Aorta (tissue), 5 donors: ENCODE data around the gene NHLRC4. TPM values are rescaled to one million over a fixed set of nuclear protein-coding genes. Genes with fewer than 3 reads are reported as not detected.
A peak's percentile ranks its signal among the peaks of the same experiment; 100 is the strongest.

Experiments
- ATAC-seq: fragments of 200-7000 bp; cut with Tn5 transposase; one replicate; pipeline ENCODE4 v1.9.1; 2022; ENCODE audit warnings: moderate library complexity; ENCODE audit not compliant: low FRiP score
- DNase-seq, 2 donors: peaks; one replicate each; pipeline ENCODE4 v3.0.0-alpha.2; 2020
- H3K27ac ChIP-seq, 2 donors: one replicate each; pipeline ENCODE4 v1.5.1; 2013; ENCODE audit warnings: low read length in 2 of 2, mild to moderate bottlenecking in 2 of 2, moderate library complexity in 2 of 2, control low read depth in 1 of 2, inconsistent platforms in 1 of 2, low read depth in 1 of 2
- H3K27me3 ChIP-seq, 2 donors: one replicate each; pipeline ENCODE4 v1.6.1; 2013; ENCODE audit warnings: control low read depth in 1 of 2, low read length in 1 of 2, mild to moderate bottlenecking in 1 of 2, moderate library complexity in 1 of 2; ENCODE audit not compliant: insufficient read depth in 2 of 2, control insufficient read depth in 1 of 2
- H3K36me3 ChIP-seq, 2 donors: one replicate each; pipeline ENCODE4 v1.6.1; 2013; ENCODE audit warnings: control low read depth in 1 of 2, low read length in 1 of 2, mild to moderate bottlenecking in 1 of 2; ENCODE audit not compliant: insufficient read depth in 2 of 2, control insufficient read depth in 1 of 2
- H3K4me1 ChIP-seq, 2 donors: one replicate each; pipeline ENCODE4 v1.6.1; 2013; ENCODE audit warnings: low read length in 2 of 2, control low read depth in 1 of 2, mild to moderate bottlenecking in 1 of 2, moderate library complexity in 1 of 2; ENCODE audit not compliant: insufficient read depth in 2 of 2, control insufficient read depth in 1 of 2
- H3K4me3 ChIP-seq, 2 donors: one replicate each; pipeline ENCODE4 v1.5.1; 2013; ENCODE audit warnings: low read length in 2 of 2, control low read depth in 1 of 2, mild to moderate bottlenecking in 1 of 2
- H3K9me3 ChIP-seq: one replicate; pipeline ENCODE4 v1.6.1; 2013; ENCODE audit warnings: mild to moderate bottlenecking, low read length; ENCODE audit not compliant: control insufficient read depth
- WGBS, 2 donors: extraction: QIAGEN DNeasy Blood & Tissue Kit; methylation state at CpG; one replicate each; pipeline ENCODE4 v1.1.7; 2013; 5-methylcytosine and 5-hydroxymethylcytosine counted together
- intact Hi-C, 2 donors: fragments of 100-400 bp; cut with DNase I; formaldehyde crosslinking; loops; one replicate each; pipeline versions ENCODE4 v1.14.2 to v1.15.0; 2022
- polyA plus RNA-seq, 2 donors: library from polyadenylated mRNA; stranded (reverse); fragments of 200-250 nt; gene quantifications; one replicate each; pipeline ENCODE4 v1.2.3, GENCODE V29; 2013
- total RNA-seq, 2 donors: library from RNA; stranded (reverse); fragmentation: NEBNext Ultra II Directional; extraction: Animal tissue kit (Norgen Biotek cat#: 25700); gene quantifications; one replicate each; pipeline ENCODE4 v1.2.1, GENCODE V29; 2021
- donor health status: healthy with polysubstance abuse.
- donor health status: Bipolar disorder and iron deficiency.
- donor health status: DM: no; HTN: no; CAD: no.
- donor health status: DM: no; HTN: no; CAD: no.
- donor health status: DM: yes; HTN: yes; CAD: no.

Gene NHLRC4
- total and polyA plus RNA-seq, 4 donors: 0.25 to 2.6 (median 1.3) TPM

GRCh38 chr16:569445-570254 lies 2.8 kb downstream of the NHLRC4 start, which contains the start of gene PIGQ:
PIGQ (plus strand) TSS chr16:569968; CDS start chr16:574075, 4,107 bp downstream.
- Histone ChIP-seq H3K36me3 (no peaks in the 10 kb centered on the region), H3K4me3 (peak within 1 kb of the TSS; percentile 74 to 87), H3K4me1 (no peaks in the 10 kb centered on the region), H3K9me3 (no peaks in the 10 kb centered on the region), H3K27me3 (no peaks in the 10 kb centered on the region), H3K27ac (peak within 1 kb of the TSS in 1 of 2 donors; percentile 46)
- DNase-seq: peak; percentile 84 to 91
- ATAC-seq: peak; percentile 77
- intact Hi-C loops: no loop called here
- WGBS, 2 donors: 1 to 2% methylated on average over 45 to 87 of the region's 87 CpGs

DNA sequence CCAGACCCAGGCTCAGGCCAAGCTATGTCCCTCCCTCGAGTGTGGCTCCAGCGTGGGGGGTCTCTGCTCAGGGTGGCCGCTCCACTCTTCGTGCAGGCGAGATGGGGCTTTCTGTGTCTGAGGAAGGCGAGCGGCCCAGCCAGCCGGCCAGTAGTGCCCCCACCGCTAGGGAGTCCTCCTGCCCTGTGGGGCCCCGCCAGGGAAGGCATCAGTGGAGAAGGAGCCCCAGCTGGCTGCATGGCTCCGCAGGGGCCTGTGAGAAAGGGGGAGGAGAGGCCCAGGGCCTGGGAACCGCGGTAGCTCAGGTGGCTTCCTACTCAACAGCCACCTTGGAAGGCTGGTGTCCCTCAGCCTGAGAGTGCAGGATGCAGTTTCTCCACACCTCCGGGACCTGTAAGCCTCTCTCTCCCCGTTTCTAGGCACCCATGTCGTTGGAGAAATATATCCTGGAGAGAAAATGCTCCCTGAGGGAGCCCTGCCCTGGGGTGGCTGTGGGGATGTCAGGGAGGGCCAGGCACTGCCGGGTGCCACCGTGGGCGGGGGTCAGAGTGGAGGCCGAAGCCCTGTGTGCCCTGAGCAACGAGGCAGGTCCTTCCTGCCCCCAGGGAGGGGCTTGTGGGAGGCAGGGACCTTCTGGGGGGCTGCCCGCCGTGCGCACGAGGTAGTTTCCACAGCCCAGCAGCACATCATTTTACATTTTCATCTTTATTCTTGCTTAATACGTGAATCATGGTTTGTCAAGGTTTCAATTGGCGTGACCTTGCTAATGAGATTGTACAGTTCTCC lies 6.3 kb downstream of the NHLRC4 start:
- DNase-seq (no peak), ATAC-seq (no peak)
- 82 to 90% methylated on average over 27 of the region's 27 CpGs for WGBS, 2 donors
- Histone ChIP-seq H3K27me3 (no peaks in the 10 kb centered on the region), H3K4me1 (no peaks in the 10 kb centered on the region), H3K9me3 (no peaks in the 10 kb centered on the region), H3K27ac (no peak overlapping the region), H3K4me3 (no peak overlapping the region), H3K36me3 (no peaks in the 10 kb centered on the region)
- intact Hi-C loops: no loop called here

DNA sequence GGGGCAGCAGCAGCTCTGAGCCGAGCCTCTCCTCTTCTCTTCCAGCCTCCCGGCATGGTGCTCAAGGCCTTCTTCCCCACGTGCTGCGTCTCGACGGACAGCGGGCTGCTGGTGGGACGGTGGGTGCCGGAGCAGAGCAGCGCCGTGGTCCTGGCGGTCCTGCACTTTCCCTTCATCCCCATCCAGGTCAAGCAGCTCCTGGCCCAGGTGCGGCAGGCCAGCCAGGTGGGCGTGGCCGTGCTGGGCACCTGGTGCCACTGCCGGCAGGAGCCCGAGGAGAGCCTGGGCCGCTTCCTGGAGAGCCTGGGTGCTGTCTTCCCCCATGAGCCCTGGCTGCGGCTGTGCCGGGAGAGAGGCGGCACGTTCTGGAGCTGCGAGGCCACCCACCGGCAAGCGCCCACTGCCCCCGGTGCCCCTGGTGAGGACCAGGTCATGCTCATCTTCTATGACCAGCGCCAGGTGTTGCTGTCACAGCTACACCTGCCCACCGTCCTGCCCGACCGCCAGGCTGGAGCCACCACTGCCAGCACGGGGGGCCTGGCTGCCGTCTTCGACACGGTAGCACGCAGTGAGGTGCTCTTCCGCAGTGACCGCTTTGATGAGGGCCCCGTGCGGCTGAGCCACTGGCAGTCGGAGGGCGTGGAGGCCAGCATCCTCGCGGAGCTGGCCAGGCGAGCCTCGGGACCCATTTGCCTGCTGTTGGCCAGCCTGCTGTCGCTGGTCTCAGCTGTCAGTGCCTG lies 7.4 kb downstream of the NHLRC4 start:
- Histone ChIP-seq H3K27me3 (no peaks in the 10 kb centered on the region), H3K36me3 (no peaks in the 10 kb centered on the region), H3K4me1 (no peaks in the 10 kb centered on the region), H3K27ac (no peak overlapping the region), H3K9me3 (no peaks in the 10 kb centered on the region), H3K4me3 (no peak overlapping the region)
- DNase-seq (no peak), ATAC-seq (no peak)
- intact Hi-C loops: no loop called here
- 94 to 95% methylated on average over 46 of the region's 46 CpGs for WGBS, 2 donors

DNA sequence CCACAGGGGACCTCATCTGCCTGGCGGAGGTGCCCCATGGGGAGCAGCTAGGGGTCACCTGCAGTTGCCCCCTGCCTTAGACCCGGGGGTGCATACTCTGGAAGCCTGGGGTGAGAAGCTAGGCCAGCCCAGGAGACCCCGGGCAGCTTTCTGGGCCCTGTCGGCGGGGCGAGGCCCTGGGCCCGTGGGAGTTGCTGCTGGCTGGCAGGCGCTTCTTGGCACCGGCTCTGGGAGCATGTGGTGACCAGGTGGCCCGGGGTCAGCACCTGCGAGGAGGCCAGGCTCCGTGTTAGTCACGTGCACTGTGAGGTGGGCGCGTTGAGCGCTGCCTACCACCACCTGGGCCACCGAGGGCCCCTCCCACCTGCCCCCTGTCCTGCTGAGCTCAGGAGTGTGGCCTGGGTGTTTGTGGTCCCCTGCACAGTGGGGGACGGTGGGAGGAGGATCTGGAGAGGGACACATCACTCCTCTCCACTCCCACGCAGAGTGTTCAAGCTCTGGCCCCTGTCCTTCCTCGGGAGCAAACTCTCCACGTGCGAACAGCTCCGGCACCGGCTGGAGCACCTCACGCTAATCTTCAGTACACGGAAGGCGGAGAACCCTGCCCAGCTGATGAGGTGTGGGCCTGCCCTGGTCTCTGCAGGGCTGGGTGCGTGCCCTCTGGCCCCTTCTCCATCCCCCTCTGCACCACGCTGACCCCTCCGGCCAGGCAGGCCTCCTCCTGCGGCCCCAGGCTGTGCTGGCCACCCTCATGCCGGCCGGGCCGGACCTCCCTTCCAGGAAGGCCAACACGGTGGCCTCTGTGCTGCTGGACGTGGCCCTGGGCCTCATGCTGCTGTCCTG lies 8.8 kb downstream of the NHLRC4 start:
- DNase-seq: no peak

GRCh38 chr16:576197-576822 lies 9.5 kb downstream of the NHLRC4 start:
- DNase-seq: no peak
- no peak for ATAC-seq
- intact Hi-C loops: no loop called here
- no peak overlapping the region for H3K27ac ChIP-seq
- no peaks in the 10 kb centered on the region for H3K27me3 ChIP-seq
- no peak overlapping the region for H3K4me3 ChIP-seq
- H3K36me3 ChIP-seq: no peaks in the 10 kb centered on the region
- 87 to 90% methylated on average over 20 to 21 of the region's 21 CpGs for WGBS, 2 donors
- H3K4me1 ChIP-seq: no peaks in the 10 kb centered on the region
- H3K9me3 ChIP-seq: no peaks in the 10 kb centered on the region

More for the DNA sequence above, 8.8 kb downstream of the NHLRC4 start:
- Histone ChIP-seq H3K27ac (no peak overlapping the region), H3K4me3 (no peak overlapping the region), H3K4me1 (no peaks in the 10 kb centered on the region), H3K36me3 (no peaks in the 10 kb centered on the region), H3K9me3 (no peaks in the 10 kb centered on the region), H3K27me3 (no peaks in the 10 kb centered on the region)
- ATAC-seq: no peak
- 88 to 91% methylated on average over 36 of the region's 36 CpGs for WGBS, 2 donors
- intact Hi-C loops: no loop called here

DNA sequence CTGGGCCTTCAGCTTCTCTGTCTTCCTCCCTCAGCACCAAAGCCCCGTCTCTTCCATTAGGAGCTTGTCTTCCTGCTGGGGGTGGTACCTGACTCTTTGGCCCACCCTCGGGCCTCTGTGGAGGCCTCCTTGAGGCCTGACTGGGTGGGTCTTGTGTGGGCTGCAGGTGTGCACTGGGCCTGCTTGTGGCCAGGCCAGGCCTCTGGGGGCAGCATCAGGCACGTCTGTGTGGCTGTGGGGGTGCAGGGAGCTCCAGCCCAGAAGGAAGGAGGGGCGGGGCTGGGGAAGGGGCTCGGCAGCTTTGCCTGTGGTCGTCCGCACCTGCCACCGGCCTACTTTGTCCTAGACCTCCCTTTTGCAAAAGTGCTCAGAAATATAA lies 10.0 kb downstream of the NHLRC4 start:
- no peak for DNase-seq
- intact Hi-C loops: no loop called here
- 78% methylated on average over 8 of the region's 8 CpGs for WGBS, 2 donors
- no peaks in the 10 kb centered on the region for H3K27me3 ChIP-seq
- H3K36me3 ChIP-seq: no peaks in the 10 kb centered on the region
- H3K4me3 ChIP-seq: no peak overlapping the region
- no peaks in the 10 kb centered on the region for H3K4me1 ChIP-seq
- ATAC-seq: no peak
- no peaks in the 10 kb centered on the region for H3K9me3 ChIP-seq
- no peak overlapping the region for H3K27ac ChIP-seq

DNA sequence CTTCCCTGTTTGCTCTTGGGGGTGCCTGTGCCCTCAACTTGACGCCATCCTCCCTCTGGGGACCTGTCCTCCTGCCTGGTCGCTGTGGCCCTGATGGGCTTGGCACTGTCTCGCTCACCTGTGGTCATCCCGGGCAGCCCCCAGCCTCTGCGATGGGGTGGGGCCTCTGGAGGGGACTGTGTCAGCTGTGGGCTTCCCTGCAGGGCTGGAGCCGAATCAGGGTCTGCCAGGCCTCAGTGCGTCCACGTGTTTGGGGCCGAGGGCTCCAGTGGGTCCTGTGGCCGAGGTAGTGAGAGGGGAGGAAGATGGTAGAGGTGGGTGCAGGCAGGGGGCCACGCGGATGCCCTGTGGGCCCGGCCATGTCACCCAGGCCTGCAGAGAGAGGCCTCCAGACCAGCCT lies 11.0 kb downstream of the NHLRC4 start:
- 95% methylated on average over 13 of the region's 13 CpGs for WGBS, 2 donors
- ATAC-seq: no peak
- no peaks in the 10 kb centered on the region for H3K4me1 ChIP-seq
- no peaks in the 10 kb centered on the region for H3K27me3 ChIP-seq
- H3K9me3 ChIP-seq: no peaks in the 10 kb centered on the region
- DNase-seq: no peak
- no peak overlapping the region for H3K27ac ChIP-seq
- H3K4me3 ChIP-seq: no peak overlapping the region
- intact Hi-C loops: no loop called here
- no peaks in the 10 kb centered on the region for H3K36me3 ChIP-seq
